GM18907 (cell line): ENCODE data around the gene CRTC3.
"Not testable (repeated sequence)": the region's sequence is repeated elsewhere in the genome, so short reads cannot be mapped to it uniquely, and the experiment has no call there.

Source experiments
- ATAC-seq: cut with Tn5 transposase; IDR thresholded peaks from one replicate; pipeline ENCODE4 v1.9.1; 2021; ENCODE audit warnings: mild to moderate bottlenecking, moderate library complexity; ENCODE audit not compliant: unreplicated experiment

Gene CRTC3

DNA sequence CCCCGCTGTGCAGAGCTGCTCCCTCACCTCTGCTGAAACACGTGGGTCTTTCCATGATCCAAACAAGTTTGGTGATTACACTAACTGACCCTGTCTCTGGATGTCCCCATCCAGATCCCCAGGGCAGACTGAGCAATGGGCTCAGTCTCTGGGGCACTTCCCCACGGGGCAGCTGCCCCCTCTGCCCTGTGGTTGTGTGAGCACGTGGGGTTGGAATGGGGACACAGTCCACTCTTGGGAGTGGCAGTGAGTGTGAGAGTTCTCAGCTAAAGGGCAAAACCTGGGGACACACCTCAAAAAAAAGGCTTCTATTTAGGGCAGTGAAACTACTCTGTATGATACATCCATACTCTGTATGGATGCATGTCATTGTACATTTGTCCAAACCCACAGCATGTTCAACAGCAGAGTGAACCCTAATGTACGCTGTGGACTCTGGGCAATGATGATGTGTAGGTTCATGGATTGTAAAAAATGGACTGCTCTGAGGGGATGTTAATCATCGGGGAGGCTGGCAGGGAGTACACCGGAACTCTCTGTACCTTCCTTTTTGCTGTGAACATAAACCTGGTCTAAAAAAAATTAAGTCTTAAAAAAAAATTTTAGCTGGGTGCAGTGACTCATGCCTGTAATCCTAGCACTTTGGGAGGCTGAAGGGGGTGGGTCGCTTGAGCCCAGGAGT is 137.5 kb downstream of the CRTC3 start:
- ATAC-seq: no peak

DNA sequence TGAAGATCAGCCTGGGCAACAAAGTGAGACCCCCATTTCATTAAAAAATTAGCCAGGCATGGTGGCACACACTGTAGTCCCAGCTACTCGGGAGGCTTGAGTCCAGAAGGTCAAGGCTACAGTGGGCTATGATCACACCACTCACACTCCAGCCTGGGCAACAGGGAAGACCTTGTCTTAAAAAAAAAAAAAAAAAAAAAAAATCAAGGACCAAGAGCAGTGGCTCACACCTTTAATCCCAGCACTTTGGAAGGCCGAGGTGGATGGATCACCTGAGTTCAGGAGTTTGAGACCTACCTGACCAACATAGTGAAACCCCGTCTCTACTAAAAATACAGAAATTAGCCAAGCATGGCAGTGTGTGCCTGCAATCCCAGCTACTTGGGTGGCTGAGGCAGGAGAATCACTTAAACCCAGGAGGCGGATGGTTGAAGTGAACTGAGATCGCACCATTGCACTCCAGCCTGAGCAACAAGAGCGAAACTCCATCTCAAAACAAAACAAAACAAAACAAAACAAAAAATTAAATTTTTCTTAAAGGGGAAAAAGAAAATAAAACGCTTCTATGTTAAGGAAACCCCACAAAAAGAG is 138.1 kb downstream of the CRTC3 start:
- not testable (repeated sequence) for ATAC-seq

DNA sequence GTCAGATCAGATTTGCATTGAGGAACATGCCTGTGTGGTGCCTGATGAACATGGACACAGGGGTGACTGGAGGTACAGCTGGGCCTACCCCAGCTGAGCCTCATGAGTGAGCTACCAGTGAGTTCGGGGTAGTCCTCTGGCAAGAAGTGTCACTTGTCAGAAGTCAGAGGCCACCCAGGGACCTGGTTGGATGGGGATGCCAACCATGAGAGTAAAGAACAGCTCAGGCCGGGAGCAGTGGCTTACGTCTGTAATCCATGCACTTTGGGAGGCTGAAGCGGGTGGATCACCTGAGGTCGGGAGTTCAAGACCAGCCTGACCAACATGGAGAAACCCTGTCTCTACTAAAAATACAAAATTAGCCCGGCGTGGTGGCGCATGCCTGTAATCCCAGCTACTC is 140.9 kb downstream of the CRTC3 start:
- not testable (repeated sequence) for ATAC-seq

DNA sequence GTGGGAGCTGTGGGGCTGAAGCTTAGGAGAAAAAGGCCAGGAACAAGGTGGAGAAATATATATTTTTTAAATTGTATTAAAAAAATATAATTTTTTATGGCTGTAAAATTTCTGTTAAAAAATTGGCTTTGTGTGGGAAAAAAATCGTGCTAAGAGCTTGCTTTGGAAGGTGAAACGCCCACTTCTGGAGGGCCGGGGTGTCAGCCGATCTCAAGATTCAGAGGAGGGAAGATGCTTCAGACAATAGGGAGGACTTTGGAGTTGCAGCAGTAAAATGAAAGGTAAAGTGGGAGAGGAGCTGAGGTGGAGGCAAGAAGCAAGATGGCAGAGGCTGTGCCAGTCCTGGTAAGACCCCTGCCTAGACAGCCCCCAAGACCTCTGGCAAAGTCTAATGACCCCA is 141.5 kb downstream of the CRTC3 start:
- ATAC-seq: no peak

DNA sequence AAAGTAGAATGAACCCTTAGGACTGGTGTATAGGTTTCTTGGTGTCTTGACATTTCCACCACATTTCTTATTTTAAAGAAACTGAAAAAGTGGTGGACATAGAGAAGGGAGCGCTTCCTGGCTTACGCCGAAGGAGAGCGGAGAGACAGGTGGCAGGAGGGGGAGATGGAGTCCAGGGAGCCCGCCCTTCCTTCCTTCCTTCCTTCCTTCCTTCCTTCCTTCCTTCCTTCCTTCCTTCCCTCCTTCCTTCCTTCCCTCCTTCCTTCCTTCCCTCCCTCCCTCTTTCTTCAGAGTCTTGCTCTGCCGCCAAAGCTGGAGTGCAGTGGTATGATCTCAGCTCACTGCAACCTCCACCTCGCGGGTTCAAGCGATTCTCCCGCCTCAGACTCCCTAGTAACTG is 143.6 kb downstream of the CRTC3 start:
- not testable (repeated sequence) for ATAC-seq

DNA sequence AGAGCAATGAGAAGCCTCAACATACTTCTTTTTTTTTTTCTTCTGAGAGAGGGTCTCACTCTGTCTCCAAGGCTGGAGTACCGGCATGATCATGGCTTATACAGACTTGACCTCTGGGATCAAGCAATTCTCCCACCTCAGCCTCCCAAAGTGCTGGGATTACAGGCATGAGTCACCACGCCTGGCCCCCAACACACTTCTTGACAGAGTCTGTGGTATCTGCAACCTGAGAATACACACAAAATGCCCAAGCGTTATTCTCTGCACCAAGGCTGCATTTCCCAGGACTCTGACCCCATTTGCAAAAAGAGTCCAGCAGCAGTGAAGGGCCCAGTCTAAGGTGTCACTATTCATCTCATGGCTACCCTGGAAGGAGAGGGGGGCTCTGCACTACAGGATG is 144.8 kb downstream of the CRTC3 start:
- no peak for ATAC-seq

DNA sequence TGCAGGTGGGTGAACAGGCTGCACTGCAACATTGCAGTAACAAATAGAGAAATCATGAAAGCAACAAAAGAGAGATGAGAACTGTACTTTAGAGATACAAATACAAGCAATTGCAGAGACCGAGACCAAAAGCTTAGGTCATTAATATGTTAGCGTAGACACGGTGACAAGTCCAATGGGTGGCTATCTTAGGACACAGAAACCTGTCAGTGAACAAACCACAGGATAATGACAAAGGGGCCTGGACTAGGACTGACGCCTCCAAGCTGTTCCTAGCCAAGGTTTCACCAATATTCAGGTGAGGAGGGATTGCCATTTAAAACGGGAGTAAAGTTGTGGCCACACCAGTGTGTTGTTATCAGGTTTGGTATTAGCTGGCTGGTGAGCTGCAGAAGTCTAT is 145.7 kb downstream of the CRTC3 start:
- no peak for ATAC-seq

DNA sequence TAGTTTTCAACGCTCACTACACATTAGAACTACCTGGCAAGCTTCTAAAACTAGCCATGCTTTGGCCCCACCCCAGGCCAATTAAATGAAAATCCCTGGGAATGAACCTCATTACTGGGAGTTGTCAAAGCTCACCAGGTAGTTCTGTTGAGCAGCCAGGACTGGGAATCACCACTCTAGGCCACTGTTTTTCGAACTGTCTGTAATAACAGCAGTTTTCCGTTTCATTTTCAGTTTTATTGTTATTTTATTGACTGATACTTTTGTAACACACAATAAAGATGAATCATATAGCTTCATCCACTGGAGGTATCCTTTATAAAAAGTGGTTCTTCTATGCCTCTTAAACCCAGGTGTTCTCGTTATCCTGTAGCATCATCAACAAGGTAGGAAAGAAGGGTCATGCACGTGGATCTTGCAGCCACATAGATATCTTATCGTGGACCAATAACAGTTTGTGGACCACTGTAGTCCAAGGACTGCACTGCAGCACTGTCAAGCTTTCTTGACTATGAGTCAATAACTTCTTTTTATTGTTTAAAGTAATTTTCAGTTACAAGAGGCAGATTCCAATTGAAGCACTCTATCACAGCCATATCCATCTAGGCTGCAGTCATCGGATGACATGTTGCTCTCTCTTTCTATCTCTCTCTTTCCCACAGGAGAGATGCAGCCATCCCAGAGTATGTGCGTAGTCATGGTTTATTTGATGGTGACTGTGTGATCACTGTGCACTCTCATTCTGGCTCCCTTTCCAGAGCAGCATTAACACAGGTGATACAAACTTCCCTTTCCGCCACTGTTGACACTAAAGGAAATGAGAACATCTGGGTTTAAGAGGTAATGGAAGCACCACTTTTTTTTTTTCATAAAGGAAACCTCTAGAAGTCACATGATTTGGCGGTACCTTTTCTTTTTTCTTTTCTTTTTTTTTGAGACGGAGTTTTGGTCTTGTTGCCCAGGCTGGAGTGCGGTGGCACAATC is 148.4 kb downstream of the CRTC3 start:
- no peak for ATAC-seq

DNA sequence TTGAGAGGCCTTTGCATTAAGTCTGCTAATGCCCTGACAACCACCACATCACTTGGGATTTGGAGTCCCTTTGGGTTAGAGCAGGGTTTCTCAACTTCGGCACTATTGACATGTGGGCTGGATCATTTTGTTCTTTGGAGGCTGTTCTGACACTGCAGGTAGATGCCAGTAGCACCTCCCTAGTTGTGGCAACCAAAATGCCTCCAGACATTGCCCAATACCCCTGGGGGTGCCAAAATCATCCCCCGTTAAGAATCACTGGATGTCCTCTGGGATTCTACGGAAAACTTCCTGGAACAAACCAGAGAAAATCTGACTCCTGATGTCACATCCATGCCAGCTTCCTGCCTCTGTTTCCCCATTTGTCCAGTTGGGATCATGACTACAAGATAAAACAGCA is 150.2 kb downstream of the CRTC3 start:
- ATAC-seq: no peak

DNA sequence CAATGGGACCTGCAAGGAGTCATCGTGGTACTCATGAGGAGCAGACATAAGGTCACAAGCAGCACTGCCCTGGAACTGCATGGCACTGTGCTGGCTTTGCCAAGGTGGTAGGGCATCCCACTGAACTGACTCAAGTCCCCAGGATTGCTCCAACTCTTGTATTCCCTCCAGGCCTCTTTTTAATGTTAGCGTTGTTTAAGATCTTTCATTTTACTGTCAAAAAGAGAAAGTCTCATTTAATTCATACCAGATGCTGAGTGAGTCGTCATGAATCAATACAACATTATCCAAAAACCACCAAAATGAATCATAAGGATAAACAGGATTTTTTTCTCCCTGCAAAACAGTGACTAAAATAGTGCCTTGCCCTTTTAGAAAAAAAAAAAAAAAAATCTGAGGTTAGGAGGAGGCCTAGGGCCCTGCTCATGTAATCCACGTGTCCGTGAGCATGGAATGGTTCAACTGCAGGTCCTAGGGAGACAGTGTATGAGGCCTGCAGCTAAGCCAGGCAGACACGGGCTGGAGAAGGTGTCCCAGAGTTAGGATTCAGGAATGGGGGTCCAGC is 150.7 kb downstream of the CRTC3 start:
- no peak for ATAC-seq

DNA sequence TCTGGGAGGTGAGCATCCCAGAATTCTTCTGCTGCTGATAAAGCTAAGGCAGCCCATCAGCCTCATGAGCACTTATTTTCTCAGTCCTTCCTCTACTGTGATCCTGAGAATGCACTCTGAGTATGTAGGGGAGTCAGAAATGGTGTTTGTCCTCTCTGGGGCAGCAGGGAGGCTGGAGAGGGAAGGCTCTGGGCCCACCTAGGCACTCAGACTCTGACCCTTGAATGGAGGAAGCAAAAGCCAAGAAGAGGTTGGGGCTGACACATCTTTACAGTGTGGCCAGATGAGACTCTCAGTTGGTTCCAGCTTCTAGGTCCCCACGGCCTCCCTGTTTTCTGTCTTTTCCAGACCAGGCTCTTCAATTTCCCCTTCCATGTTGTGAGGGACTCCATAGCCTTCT is 151.3 kb downstream of the CRTC3 start:
- no peak for ATAC-seq

DNA sequence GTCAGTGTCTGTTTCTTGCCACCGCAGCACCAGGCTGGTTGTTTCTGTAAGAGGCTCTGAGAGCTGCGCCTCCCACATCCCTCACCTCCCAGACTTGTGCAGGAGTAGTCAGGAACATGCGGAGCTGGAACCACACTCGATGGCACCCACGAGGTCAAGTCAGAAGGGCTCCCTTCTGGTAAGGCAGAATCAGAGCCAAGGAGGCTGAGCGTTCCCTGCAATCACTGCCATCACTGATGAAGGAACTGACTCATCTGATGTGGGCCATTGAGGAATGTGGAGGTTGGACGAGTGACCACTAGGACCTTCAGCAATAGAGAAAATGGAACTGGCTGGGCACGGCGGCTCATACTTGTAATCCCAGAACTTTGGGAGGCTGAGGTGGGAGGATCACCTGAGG is 151.8 kb downstream of the CRTC3 start:
- no peak for ATAC-seq

DNA sequence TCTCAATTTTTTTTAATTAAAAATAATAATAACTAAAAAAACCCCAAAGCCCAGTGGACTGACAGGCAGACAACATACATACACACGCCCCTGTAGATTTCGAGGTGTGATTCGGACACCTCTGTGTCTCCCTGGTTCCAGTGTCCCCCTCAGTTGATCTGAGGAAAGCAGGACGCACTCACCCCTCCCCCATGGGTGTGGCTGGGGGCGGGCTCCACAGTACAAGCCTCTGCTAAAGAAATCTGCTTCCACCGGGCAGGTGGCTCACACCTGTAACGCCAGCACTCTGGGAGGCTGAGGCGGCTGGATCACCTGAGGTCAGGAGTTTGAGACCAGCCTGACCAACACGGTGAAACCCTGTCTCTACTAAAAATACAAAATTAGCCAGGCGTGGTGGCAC is 153.6 kb downstream of the CRTC3 start:
- ATAC-seq: no peak

DNA sequence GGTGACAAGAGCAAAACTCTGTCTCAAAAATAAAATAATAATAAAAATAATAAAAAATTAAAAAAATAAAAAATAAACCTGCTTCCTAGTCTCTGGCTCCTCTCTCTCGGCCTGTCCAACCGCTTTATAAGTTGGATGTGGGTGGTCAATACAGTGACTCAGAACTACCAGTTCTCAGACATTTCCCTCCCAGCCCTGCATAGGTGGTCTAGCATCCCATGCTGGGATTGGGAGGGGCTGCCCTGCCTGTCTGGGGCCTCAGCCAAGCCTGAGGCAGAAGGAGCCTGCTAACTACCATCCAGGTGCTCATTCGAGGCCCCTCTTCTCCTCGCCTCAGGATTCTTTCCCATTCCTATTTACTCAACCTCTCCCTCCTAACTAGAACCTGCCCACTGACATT is 154.2 kb downstream of the CRTC3 start:
- no peak for ATAC-seq

DNA sequence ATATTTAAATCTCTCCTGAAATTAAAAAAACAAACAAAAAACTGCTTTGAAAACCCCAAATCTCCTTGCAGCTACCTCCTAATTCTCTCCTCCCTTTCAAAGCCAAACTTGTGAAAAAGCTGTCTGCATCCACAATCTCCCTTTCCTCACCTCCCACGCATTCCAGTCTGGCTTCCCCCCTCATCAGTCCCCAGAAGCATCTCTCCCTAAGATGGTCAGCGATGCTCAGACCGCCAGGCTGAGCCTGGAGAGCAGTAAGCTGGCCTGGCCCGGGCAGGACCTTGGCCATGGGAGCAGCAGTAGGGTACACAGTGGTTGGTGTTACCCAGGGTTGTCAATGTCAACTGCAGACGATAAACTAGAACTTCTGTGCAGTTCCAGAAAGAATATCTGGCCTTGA is 154.6 kb downstream of the CRTC3 start:
- ATAC-seq: no peak

DNA sequence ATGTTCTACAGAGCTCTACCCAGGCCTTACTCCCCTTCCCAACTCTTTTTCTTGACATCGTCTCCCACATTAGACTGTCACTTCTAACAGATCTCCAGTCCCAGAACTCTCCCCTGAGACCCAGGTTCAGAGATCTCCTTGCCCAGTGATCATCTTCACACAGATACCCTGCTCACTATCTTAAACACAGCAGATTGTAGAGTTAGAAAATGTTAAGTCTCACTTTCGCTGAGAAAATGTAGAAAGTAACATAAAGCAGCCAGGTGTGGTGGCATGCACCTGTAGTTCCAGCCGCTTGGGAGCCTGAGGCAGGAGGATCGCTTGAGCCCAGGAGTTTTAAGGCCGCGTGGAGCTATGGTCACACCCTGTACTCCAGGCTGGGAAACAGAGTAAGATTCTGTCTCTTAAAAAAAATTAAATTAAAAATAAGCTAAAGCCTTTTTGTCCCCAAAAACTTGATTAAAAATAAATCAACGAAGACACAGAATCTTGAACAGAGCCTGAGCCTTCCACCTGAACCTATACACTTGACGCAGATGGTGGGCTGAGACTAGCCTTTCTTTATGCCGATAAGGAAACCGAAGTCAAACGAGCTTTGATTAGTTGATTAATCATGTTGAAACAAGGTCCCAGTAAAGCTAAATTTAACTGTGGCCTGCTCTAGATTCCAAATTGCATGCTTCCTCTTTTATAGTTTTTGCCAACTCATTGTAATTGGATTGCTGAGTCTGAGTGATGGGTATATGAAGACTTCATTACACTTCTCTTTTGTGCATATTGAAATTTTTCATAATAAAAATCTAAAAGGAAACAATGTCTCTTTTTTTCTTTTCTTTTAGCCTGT is 156.1 kb downstream of the CRTC3 start:
- ATAC-seq: peak; percentile 32

DNA sequence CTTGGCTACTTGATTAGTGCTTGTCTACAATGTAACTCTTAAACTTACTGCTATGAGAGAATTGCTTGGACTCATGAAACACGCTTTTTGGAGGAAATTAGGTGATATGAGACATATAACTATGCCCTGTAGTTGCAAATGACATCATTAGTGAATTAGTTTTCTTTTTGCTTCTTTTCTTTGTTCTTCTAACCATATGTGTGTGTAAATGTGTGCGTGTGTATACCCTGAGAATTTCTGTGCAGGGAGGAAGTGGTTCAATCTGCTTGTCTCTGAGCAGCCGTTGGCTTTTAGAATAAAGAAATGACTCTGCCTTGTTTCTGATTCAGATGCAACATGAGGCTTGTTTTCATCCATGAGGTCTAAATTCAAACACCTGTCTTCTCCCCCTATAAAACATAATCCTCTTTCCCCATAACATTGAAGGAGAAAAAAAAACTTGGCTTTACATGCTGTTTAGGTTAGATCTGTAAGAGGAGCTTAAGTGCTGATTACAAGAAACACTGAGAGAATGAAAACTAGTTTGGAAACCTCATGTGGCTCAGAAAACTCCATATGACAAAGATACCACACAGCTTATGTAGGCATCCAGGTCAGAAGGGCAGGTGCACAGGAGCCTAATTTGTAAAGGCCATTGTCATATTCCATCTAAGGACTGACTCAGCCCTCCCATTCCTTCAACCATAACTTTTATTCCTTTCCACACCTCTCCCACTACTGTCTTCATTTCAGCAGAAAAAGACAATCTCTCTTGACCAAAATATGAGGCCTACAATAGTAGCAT is 156.9 kb downstream of the CRTC3 start:
- peak; percentile 84 for ATAC-seq

DNA sequence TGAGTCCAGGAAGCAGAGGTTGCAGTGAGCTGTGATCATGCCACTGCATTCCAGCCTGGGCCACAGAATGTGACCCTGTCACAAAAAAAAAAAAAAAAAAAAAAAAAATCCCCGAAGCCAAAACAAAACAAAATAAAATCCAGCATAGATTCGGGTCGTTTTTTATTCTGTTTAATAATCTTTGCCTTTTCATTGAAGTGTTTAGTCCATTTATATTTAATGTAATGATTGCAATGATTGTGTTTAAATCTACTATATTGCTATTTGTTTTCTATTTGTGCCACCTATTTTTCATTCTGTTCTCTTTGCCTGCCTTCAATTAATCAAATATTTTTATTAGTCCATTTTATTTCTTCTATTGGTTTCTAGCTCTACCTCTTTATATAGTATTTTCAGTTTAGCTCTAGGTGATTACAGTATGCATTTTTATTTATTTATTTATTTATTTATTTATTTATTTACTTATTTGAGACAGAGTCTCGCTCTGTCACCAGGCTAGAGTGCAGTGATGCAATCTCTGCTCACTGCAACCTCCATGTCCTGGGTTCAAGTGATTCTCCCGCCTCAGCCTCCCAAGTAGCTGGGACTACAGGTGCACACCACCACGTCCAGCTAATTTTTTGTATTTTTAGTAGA is 159.7 kb downstream of the CRTC3 start:
- not testable (repeated sequence) for ATAC-seq

DNA sequence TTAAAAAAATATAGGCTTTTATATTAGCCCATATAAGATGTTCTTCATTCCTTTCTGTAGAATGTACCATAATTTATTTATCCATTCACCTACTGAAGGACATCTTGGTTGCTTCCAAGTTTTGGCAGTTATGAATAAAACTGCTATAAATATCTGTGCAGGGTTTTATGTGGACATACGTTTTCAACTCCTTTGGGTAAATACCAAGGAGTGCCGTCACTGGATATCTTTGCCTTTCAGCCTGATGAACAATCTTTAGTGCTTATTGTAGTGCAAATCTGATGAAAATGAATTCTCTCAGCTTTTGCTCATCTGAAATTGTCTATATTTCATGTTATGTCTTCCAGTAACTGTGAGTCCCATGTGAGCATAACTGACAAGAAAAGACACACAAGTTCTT is 160.9 kb downstream of the CRTC3 start:
- ATAC-seq: no peak
